ENCODE results near the gene RCAN1.

- TF ChIP-seq CTCF (IDR thresholded peaks at IDR 0.05) (no peak), POLR2A (IDR thresholded peaks at IDR 0.05) (no peak), POLR2AphosphoS5 (IDR thresholded peaks at IDR 0.05) (no peak)
Measured at GRCh38 chr21:34535886-34536285, 79.0 kb downstream of the RCAN1 start.
